Measurements from ENCODE around the gene AP3D1.

The AP3D1 gene

GRCh38 chr19:2084993-2085720 lies 66.2 kb downstream of the AP3D1 start:
- peak; percentile 91 to 95 for DNase-seq (ENCODE audit: low read depth in 2 of 2)

GRCh38 chr19:2083174-2083854 lies 68.1 kb downstream of the AP3D1 start:
- no peak for DNase-seq (ENCODE audit: low read depth in 2 of 2)

GRCh38 chr19:2081873-2082810 lies 69.2 kb downstream of the AP3D1 start:
- DNase-seq (ENCODE audit: low read depth in 2 of 2), result no peak

- DNase-seq (ENCODE audit: low read depth in 2 of 2), result no peak
Observed at GRCh38 chr19:2080336-2080988, 70.9 kb downstream of the AP3D1 start.

- no peak for DNase-seq (ENCODE audit: low read depth in 2 of 2)
Observed at GRCh38 chr19:2079865-2080301, 71.5 kb downstream of the AP3D1 start.

GRCh38 chr19:2079076-2079864 lies 72.1 kb downstream of the AP3D1 start:
- no peak for DNase-seq (ENCODE audit: low read depth in 2 of 2)

GRCh38 chr19:2077833-2078619 lies 73.3 kb downstream of the AP3D1 start:
- no peak for DNase-seq (ENCODE audit: low read depth in 2 of 2)

- no peak for DNase-seq (ENCODE audit: low read depth in 2 of 2)
Observed at GRCh38 chr19:2077398-2077797, 74.0 kb downstream of the AP3D1 start.

- DNase-seq (ENCODE audit: low read depth in 2 of 2), result no peak
Observed at GRCh38 chr19:2076526-2076944, 74.8 kb downstream of the AP3D1 start.

GRCh38 chr19:2072757-2073551 lies 78.4 kb downstream of the AP3D1 start:
- DNase-seq (ENCODE audit: low read depth in 2 of 2), result no peak

GRCh38 chr19:2070986-2071673 lies 80.2 kb downstream of the AP3D1 start:
- no peak for DNase-seq (ENCODE audit: low read depth in 2 of 2)

GRCh38 chr19:2070436-2070827 lies 80.9 kb downstream of the AP3D1 start:
- no peak for DNase-seq (ENCODE audit: low read depth in 2 of 2)

GRCh38 chr19:2064788-2065524 lies 86.4 kb downstream of the AP3D1 start:
- no peak for DNase-seq (ENCODE audit: low read depth in 2 of 2)

- no peak for DNase-seq (ENCODE audit: low read depth in 2 of 2)
Observed at GRCh38 chr19:2064395-2064787, 87.0 kb downstream of the AP3D1 start.

GRCh38 chr19:2063824-2064223 lies 87.5 kb downstream of the AP3D1 start:
- DNase-seq (ENCODE audit: low read depth in 2 of 2), result no peak

GRCh38 chr19:2062770-2063169 lies 88.6 kb downstream of the AP3D1 start:
- DNase-seq (ENCODE audit: low read depth in 2 of 2), result no peak

GRCh38 chr19:2062389-2062729 lies 89.0 kb downstream of the AP3D1 start:
- DNase-seq (ENCODE audit: low read depth in 2 of 2), result no peak
